ENCODE measurements around the gene TMUB1.

GRCh38 chr7:151091988-151092387, 8.7 kb upstream of the TMUB1 start:
- TF ChIP-seq POLR2A (IDR thresholded peaks at IDR 0.05; ENCODE audit: low read depth, low read length) (no peak), TAF1 (IDR thresholded peaks at IDR 0.05; ENCODE audit: low read depth, low read length) (no peak)
